HG03066 (cell line): Measurements from ENCODE around the gene GLP1R.
"Not testable (repeated sequence)": the region's sequence is repeated elsewhere in the genome, so short reads cannot be mapped to it uniquely, and the experiment has no call there.

Experiments used
- ATAC-seq: cut with Tn5 transposase; IDR thresholded peaks from one replicate; pipeline ENCODE4 v1.9.1; 2021; ENCODE audit warnings: low read depth; ENCODE audit not compliant: unreplicated experiment

The GLP1R gene

DNA sequence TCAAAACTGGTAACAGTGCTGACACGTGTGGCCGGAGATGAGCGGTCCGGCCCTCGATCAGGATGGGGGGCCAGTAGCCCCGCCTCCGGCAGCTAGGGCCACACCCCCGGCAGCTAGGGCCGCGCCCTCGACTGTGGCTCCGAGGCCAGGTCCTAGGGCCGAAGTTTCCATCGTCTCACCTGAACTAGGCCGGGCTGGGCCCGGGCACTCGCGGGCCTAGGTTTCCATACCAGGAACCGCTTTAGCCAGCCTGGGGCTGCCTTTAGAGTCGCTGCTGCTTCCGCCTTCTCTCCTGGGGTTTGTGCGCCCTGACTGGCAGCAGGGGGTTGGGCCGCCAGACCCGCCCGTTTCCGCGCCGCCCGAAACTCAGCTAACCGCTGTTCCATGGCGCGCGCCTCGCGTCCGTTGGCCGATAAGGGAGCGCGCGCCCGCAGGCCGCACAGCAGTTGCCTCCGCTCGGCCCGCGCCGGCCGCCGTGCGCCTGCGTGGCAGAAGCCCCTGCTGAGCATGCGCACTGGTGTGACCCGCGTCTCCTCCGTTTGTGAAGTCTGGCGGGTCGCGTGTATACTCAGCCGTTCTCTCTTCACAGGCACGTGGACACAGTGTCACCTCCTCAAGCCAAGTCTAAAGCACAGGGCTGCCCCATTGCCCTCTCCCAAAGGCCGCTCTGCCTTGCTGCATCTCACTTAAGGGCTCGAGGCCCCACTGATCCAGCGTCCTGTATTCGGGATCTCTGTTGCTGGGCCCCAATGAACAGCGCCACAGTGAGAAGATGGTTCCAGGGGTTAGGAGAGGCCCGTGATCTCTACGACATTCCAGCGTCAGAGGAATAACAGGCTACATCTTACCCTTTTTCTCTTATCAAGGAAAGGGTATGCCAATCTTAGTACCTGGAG lies 66.4 kb downstream of the GLP1R start, which contains the start of gene SAYSD1:
SAYSD1 (minus strand) TSS at position 483 of the 896 bp plus-strand sequence; CDS start at position 386, 97 bp downstream.
- ATAC-seq = peak; percentile 92

DNA sequence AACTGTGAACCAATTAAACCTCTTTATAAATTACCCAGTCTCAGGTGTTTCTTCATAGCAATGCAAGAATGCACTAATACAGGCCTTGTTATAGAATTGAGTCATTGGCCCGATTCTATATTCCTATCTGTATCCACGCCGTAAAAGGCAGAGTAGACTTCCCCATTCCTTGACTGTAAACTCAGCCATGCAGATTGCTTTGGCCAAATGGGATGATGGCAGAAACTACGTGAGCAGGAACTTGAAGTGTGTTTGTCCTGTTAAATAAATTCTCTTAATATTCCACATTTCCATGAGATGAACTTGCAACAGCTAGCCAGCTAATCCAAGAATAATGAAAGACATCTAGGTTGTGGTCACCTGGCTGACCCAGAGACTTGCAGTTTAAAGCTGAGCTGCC lies 70.3 kb downstream of the GLP1R start:
- no peak for ATAC-seq

DNA sequence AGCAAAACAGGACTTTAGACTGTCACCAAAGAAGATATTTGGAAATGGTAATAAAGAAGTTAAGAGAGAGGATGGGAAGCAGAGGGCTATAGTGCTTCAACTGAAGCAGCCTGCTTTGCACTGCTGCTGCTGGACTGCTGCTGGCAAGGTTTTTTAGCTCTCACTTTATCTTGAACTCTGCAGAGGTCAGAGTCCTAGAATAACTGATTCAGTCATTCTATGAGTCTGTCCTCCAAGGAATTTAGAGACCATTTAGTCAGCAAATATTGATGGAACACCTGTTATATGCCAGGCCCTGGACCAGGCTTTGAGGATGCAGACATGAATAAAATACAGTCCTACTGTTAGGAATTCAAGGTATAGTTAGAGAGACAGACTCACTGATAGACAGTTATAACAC lies 75.5 kb downstream of the GLP1R start:
- ATAC-seq = no peak

DNA sequence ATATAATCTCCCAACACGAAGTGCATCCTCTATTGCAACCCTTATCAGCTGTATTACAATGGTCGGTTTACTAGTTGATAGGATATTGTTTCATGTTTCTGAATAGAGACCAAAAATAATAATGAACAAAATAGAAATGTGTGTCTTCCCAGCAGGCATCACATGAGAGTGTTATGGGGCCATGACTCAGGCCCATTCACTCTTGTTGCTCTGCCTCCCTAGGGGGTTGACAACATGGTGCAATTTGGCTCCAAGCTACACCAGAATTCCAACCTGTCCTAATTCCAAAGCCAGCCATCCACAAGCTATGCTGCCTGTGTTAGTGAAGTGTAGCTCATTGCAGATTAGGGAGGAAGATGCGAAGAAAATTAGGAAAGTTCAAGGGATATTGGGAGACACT lies 79.5 kb downstream of the GLP1R start:
- no peak for ATAC-seq

DNA sequence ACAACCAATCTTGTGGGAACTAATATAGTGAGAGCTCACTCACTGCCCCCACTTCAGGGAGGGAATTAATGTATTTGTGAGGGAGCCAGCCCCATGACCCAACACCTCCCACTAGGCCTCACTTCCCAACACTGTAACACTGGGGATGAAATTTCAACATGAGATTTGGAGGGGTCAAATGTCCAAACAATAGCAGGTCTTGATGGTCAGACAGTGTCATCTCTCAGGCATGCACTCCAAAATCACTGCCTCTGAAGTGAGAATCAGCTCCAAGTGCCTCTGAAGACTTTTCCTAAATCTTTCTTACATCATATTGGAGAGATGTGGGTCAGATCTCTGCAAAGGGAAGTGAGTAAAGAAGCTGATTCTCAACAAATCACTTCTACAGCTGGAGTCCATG lies 80.3 kb downstream of the GLP1R start:
- ATAC-seq = no peak

DNA sequence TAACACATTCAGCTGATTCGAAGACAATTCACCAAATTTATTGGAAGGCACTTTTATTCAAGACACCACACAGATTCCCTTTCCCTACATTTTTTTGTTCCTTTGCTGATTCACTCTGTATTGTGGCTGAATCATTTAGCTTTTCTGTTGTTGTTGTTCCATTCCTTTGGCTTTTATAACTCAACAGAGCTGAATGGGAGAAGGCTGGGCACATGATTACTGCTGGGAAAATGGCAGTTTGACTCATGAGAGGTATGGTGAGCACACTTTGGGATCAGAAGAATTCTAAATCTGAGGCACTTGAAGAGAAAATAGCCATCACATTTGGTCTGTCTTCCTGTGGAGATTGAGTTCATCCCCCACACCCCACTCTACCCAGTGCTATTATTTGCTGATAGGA lies 82.1 kb downstream of the GLP1R start:
- ATAC-seq = no peak

DNA sequence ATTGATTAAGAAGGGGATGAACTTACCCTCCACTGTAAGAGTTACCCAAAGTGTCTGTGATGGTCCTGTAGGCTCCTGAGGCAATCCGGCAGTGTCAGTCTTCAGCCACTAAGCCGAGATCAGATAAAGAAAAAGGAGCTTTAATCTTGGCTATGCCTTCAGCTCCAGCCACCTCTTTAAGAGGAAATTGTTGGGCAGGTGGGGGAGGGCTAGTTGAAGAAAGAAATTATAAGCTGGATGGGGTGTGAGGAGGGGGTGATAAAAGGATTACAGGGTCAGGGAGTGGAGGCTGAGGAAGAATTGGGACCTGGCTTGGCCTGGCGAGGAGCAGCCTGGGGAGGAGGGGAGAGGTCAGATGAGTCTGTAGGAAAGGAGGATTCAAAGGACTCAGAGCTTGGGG lies 86.2 kb downstream of the GLP1R start:
- not testable (repeated sequence) for ATAC-seq

DNA sequence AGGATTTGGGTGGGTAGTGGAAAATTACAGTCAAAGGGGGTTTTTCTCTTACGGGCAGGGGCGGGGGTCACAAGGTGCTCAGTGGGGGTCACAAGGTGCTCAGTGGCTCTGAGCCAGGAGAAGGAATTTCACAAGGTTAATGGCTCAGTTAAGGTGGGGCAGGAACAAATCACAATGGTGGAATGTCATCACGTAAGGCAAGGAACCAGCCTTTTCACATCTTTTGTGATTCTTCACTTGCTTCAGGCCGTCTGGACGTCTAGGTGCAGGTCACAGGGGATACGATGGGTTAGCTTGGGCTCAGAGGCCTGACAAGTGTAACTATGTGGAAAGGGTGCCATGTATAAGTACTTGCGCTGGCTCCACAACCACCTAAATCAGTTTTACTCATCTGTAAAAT lies 87.6 kb downstream of the GLP1R start:
- not testable (repeated sequence) for ATAC-seq

DNA sequence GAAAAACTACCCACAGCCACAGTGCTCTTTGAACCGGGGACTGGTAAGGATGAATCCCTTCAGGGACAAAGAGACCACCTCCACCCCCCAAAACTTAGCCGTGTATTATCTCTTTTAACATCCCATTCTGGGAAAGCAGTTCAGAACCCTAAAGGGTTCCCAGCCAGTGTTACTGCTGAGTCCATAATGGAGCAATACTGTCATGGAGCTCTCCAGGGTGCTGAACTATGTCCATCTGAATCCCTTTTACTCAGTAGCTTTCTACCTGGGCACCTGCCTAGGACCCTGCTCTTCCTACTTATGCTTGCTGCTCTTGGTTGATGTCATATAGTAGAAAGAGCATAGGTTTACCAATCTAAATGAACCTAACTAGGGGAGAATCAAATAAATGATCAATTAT lies 88.7 kb downstream of the GLP1R start:
- ATAC-seq = no peak
